Activated naive CD8-positive, alpha-beta T cell treated with anti-CD3 and anti-CD28 coated beads, Interleukin-2, amount 10 ng/mL, durations not matched to agents 7 days and 5 days (primary cell): ENCODE data around the gene KRTAP3-1. TPM values are rescaled to one million over a fixed set of nuclear protein-coding genes. Genes with fewer than 3 reads are reported as not detected.

Source experiments
- ATAC-seq: fragments of 150-1000 bp; cut with Tn5 transposase; one replicate; pipeline ENCODE4 v1.10.0; 2021; ENCODE audit warnings: low read depth, moderate library complexity
- POLR2A ChIA-PET: fragments of 350-600 bp; sonication (Branson Sonifier 250); formaldehyde crosslinking; loops from one replicate; lab custom pipeline; 2021; ENCODE audit warnings: antibody characterized with exemption; lab: Charles Lee
- DNase-seq: peaks from one replicate; pipeline ENCODE4 v3.0.0; 2021
- H3K27ac Mint-ChIP-seq: one replicate; pipeline ENCODE4 v1.8.0; 2022; ENCODE audit warnings: mild to moderate bottlenecking, mixed read lengths
- H3K27me3 Mint-ChIP-seq: one replicate; pipeline ENCODE4 v1.8.0; 2022; ENCODE audit warnings: mild to moderate bottlenecking, moderate library complexity, mixed read lengths
- H3K36me3 Mint-ChIP-seq: one replicate; pipeline ENCODE4 v1.8.0; 2021; ENCODE audit warnings: mild to moderate bottlenecking, mixed read lengths
- H3K4me1 Mint-ChIP-seq: one replicate; pipeline ENCODE4 v1.8.0; 2021; ENCODE audit warnings: mixed read lengths
- H3K4me3 Mint-ChIP-seq: one replicate; pipeline ENCODE4 v1.8.0; 2022; ENCODE audit warnings: mild to moderate bottlenecking, moderate library complexity, mixed read lengths
- H3K9me3 Mint-ChIP-seq: one replicate; pipeline ENCODE4 v1.8.0; 2021; ENCODE audit warnings: mixed read lengths
- total RNA-seq, 2 experiments: library from RNA; stranded (reverse); gene quantifications; one replicate each; pipeline ENCODE4 v1.2.3, GENCODE V29; 2021

The KRTAP3-1 gene
- total RNA-seq, 2 experiments from 2014 or later, result not detected

DNA sequence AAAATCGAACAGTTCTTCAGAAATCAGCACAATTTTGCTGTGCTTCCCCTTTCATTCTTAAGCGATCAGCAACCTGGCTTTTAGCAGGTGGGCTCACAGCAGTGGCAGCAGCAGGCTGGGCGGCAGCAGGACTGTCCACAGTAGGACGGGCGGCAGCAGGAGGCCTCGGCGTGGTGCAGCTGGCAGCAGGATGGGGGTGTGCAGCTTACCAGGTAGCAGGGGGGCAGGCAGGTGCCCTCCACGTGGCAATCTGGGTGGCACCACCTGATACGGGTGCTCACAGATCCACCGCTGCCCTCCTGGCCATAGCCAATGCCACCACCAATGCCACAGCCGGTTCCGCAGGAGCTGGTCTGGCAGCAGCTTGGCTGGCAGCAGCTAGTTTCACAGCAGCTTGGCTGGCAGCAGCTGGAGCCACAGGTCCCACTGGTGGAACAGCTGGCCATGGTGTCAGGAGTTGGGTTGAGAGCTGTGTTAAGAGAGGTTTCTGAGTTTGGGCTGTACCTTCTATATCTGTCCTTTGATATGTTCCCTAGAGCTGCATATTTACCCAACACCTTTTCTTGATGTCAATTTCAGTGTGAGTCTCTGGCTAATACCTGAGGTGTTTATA is 20.8 kb upstream of the KRTAP3-1 start, which contains the start of gene KRTAP1-4:
Gene KRTAP1-4 (minus strand): TSS at position 563 of the 613 bp plus-strand sequence. CDS start 117 bp downstream, at position 446.
- peaks cover 2% of the 10 kb centered on the region for H3K4me1 Mint-ChIP-seq
- no peak within 1 kb of the TSS for H3K27ac Mint-ChIP-seq
- H3K4me3 Mint-ChIP-seq, result no peak within 1 kb of the TSS
- H3K36me3 Mint-ChIP-seq, result no peaks in the 10 kb centered on the region
- peaks cover 23% of the 10 kb centered on the region for H3K27me3 Mint-ChIP-seq
- DNase-seq (no peak), ATAC-seq (no peak)
- H3K9me3 Mint-ChIP-seq, result no peaks in the 10 kb centered on the region
- POLR2A ChIA-PET, result no interaction called here

DNA sequence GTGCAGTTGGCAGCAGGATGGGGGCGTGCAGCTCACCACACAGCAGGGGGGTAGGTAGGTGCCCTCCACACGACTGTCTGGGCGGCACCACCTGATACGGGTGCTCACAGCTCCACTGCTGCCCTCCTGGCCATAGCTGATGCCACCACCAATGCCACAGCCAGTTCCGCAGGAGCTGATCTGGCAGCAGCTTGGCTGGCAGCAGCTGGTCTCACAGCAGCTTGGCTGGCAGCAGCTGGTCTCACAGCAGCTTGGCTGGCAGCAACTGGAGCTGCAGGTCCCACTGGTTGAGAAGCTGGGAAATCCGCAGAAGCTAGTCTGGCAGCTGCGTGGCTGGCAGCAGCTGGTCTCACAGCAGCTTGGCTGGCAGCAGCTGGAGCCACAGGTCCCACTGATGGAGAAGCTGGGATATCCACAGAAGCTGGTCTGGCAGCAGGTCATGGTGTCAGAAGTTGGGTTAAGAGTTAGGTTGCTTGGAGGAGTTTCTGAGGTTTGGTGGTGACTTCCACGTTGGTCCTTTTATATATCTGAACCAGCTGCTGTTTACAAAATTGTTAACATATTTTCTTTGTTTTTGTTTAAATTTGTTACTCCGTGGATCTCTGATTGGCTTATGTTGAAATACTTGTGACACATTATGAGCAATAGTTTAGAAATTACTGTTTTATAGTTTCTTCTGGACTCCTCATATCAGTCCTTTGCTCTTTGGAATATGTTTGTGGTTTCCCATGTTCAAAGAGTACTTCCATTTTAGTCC is 18.0 kb upstream of the KRTAP3-1 start, which contains the start of gene KRTAP1-5:
Gene KRTAP1-5 (minus strand): TSS at position 494 of the 757 bp plus-strand sequence. CDS start 53 bp downstream, at position 441.
- peaks cover 18% of the 10 kb centered on the region for H3K27me3 Mint-ChIP-seq
- no peak for ATAC-seq

DNA sequence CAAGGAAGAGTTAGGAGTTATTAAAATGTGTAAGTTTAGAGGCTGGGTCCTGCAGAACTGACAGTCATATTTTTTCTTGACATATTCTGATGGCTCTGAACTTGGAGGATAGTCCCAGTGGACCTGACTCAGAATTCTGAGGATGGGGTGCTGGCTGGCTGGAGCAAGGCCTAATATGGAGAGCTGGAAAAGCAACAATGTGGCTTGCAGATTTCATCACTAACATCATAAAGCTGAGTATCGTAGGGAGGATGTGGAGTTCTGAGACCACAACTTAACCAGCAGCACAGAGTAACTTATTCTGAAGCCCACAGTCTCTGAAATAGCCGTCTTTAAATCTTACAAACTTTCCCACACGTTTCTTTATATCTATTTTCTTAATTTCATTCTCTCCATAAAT is 15.8 kb upstream of the KRTAP3-1 start:
- H3K27me3 Mint-ChIP-seq, result peaks cover 15% of the 10 kb centered on the region
- H3K36me3 Mint-ChIP-seq, result no peaks in the 10 kb centered on the region
- no peak for ATAC-seq
- DNase-seq, result no peak
- H3K4me1 Mint-ChIP-seq, result peaks cover 6% of the 10 kb centered on the region
- no peak overlapping the region for H3K27ac Mint-ChIP-seq
- H3K4me3 Mint-ChIP-seq, result no peak overlapping the region
- POLR2A ChIA-PET, result no interaction called here
- H3K9me3 Mint-ChIP-seq, result no peaks in the 10 kb centered on the region

More for the DNA sequence above, 18.0 kb upstream of the KRTAP3-1 start, which contains the start of gene KRTAP1-5:
- H3K9me3 Mint-ChIP-seq, result no peaks in the 10 kb centered on the region
- no peak within 1 kb of the TSS for H3K4me3 Mint-ChIP-seq
- H3K4me1 Mint-ChIP-seq, result peaks cover 6% of the 10 kb centered on the region
- no peaks in the 10 kb centered on the region for H3K36me3 Mint-ChIP-seq
- no peak for DNase-seq
- POLR2A ChIA-PET, result no interaction called here
- H3K27ac Mint-ChIP-seq, result no peak within 1 kb of the TSS

DNA sequence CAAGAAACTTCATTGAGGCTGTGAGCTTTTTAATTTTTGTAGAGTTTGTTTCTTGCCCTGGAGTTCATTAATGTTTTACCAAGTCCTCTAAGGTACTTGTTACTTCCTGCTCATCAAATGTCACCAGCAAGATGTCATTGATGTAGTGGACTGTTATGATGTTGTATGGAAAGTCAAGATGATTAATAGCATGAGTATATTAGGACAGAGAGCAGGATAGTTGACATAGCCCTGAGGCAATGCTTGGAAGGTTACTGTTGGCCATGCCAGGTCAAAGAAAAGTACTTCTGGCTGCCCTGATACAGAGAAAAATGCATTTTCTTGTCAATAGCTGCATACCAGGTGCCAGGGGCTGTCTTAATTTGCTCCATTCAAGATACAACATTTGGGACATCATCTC is 11.4 kb upstream of the KRTAP3-1 start:
- Mint-ChIP-seq H3K36me3 (no peaks in the 10 kb centered on the region), H3K4me3 (no peak overlapping the region), H3K4me1 (peaks cover 6% of the 10 kb centered on the region), H3K27ac (no peak overlapping the region), H3K27me3 (no peaks in the 10 kb centered on the region), H3K9me3 (no peaks in the 10 kb centered on the region)
- ATAC-seq (no peak), DNase-seq (no peak)
- POLR2A ChIA-PET, result no interaction called here

DNA sequence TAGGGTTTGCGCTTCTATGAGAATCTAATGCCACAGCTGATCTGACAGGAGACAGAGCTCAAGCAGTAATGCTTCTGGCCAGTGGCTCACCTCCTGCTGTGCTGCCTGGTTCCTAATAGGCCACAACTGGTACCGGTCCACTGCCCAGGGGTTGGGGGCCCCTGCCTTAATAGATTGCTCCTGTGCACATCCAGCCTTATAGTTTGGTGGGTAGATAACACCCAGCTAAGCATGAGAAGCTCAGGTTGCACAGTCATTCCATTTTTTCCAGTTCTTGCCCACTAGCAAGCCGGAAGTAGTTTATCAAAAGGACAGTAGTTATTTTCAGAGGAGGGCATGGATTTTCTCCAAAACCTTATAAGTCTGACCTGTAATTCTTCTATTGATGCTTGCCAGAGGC is 10.5 kb upstream of the KRTAP3-1 start:
- Mint-ChIP-seq H3K4me3 (no peak overlapping the region), H3K9me3 (no peaks in the 10 kb centered on the region), H3K36me3 (no peaks in the 10 kb centered on the region), H3K27ac (no peak overlapping the region), H3K4me1 (peaks cover 2% of the 10 kb centered on the region), H3K27me3 (peaks cover 2% of the 10 kb centered on the region)
- ATAC-seq (no peak), DNase-seq (no peak)
- POLR2A ChIA-PET, result no interaction called here

DNA sequence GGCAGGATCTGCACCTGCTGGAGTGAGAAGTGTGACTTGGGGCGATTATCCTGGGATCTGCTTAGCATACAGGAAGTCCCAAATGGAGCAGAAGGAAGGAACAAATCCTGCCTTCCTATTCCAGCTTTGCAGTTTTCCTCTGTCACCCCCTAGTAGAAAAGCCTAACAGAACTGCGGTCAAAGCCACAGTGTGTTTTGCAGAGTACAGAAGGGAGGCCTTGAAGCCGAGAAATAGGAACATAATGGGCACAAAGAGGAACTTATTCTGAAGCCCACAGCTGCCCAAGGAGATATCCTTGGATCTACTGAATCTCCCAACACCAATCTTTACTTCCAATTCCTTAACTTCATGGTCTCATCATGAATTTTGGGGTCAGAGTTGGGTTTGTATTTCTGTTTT is 9.6 kb upstream of the KRTAP3-1 start:
- Mint-ChIP-seq H3K4me3 (no peak overlapping the region), H3K27ac (no peak overlapping the region), H3K4me1 (no peaks in the 10 kb centered on the region), H3K27me3 (peaks cover 2% of the 10 kb centered on the region), H3K36me3 (no peaks in the 10 kb centered on the region), H3K9me3 (no peaks in the 10 kb centered on the region)
- POLR2A ChIA-PET, result no interaction called here
- no peak for ATAC-seq
- no peak for DNase-seq

DNA sequence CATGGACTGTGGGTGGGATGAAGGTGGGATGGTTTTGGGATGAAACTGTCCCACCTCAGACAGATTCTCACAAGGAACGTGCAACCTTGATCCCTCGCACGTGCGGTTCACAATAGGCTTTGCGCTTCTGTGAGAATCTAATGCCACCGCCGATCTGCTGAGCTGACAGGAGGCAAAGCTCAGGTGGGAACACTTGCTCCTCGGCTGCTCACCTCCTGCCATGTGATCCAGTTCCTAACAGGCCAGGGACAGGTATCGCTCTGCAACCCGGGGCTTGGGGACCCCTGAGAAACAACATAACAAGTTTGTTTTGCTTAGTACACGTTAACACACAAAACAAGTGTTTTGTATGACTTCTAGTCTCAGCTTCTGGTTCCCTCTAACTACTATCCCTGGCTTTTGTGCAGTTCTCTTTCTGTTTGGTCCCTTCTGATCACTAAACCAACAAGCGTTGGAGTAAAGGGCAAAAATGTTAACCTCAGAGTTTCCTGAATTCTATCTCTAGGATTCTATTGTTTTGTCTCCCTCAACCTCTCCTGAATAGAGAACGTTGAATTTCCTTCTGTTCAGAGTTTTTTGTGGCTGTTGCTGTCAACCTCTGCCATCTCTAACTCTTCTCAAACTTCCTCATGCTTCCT is 7.8 kb upstream of the KRTAP3-1 start:
- Mint-ChIP-seq H3K4me1 (no peaks in the 10 kb centered on the region), H3K36me3 (no peaks in the 10 kb centered on the region), H3K4me3 (no peak overlapping the region), H3K27me3 (peaks cover 2% of the 10 kb centered on the region), H3K27ac (no peak overlapping the region), H3K9me3 (no peaks in the 10 kb centered on the region)
- DNase-seq (no peak), ATAC-seq (no peak)
- POLR2A ChIA-PET, result no interaction called here

DNA sequence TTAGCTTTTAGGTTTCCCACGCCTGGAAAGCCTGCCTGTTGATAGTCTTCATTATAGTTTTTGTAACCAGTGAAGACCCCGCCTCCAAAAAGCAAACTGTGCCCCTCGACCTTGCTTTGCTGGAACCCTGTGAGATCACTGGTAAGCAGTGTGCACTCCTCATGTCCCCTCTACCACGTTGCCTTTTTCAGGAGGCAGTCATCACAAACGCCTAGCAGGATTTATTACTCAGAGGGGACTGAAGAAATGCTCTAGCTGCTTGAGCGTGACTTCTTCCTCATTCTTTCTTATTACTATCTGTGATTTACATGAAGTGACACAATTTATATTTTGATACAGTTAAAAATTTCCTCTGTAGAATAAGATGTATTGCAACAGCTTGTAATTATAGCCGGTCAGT is 6.5 kb upstream of the KRTAP3-1 start:
- Mint-ChIP-seq H3K27me3 (peaks cover 2% of the 10 kb centered on the region), H3K4me3 (no peak overlapping the region), H3K9me3 (no peaks in the 10 kb centered on the region), H3K4me1 (no peaks in the 10 kb centered on the region), H3K27ac (no peak overlapping the region), H3K36me3 (no peaks in the 10 kb centered on the region)
- POLR2A ChIA-PET, result no interaction called here
- DNase-seq, result no peak
- no peak for ATAC-seq

DNA sequence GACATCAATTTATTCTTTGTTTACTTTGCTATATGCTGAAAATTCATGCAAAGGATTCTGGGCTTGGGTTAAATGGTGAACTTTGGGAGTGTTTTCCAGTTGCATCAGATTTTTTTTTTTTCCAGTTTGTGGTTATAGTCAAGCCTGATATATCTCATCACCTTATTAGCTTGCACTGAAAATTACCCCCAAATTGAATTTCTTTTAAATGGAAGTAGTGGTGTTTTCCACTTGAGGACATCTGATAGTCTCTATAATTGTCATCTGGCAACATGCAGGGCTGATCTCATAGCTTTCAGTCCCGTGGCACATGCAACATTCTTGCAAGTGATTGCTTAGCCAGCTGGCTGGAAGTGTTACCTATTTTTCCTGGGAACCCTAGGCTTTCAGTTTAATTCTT is 4.7 kb upstream of the KRTAP3-1 start:
- no peak overlapping the region for H3K4me3 Mint-ChIP-seq
- H3K9me3 Mint-ChIP-seq, result no peaks in the 10 kb centered on the region
- DNase-seq (no peak), ATAC-seq (no peak)
- POLR2A ChIA-PET, result no interaction called here
- no peaks in the 10 kb centered on the region for H3K36me3 Mint-ChIP-seq
- H3K27me3 Mint-ChIP-seq, result peaks cover 2% of the 10 kb centered on the region
- H3K27ac Mint-ChIP-seq, result no peak overlapping the region
- no peaks in the 10 kb centered on the region for H3K4me1 Mint-ChIP-seq

DNA sequence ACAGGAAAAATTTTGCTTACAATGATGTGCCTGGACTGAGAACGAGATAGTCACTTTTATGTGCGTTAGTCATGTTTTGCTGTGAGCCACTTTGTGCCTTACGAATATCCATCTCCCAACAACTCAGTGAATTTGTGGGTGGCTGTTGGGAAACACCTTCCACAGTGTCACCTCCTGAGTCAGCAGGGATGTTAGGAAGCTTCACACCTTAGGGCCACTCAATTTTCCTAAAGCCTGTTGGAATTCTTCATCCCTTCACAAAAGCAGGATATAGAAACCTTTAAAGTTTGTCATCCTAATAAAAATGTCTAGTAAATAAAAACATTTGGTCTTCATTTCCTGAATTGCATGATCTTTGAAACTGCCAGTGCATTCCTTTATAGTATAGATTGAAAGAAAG is 4.3 kb upstream of the KRTAP3-1 start:
- DNase-seq (no peak), ATAC-seq (no peak)
- Mint-ChIP-seq H3K27me3 (peaks cover 2% of the 10 kb centered on the region), H3K36me3 (no peaks in the 10 kb centered on the region), H3K4me3 (no peak overlapping the region), H3K27ac (no peak overlapping the region), H3K4me1 (no peaks in the 10 kb centered on the region), H3K9me3 (no peaks in the 10 kb centered on the region)
- POLR2A ChIA-PET, result no interaction called here

DNA sequence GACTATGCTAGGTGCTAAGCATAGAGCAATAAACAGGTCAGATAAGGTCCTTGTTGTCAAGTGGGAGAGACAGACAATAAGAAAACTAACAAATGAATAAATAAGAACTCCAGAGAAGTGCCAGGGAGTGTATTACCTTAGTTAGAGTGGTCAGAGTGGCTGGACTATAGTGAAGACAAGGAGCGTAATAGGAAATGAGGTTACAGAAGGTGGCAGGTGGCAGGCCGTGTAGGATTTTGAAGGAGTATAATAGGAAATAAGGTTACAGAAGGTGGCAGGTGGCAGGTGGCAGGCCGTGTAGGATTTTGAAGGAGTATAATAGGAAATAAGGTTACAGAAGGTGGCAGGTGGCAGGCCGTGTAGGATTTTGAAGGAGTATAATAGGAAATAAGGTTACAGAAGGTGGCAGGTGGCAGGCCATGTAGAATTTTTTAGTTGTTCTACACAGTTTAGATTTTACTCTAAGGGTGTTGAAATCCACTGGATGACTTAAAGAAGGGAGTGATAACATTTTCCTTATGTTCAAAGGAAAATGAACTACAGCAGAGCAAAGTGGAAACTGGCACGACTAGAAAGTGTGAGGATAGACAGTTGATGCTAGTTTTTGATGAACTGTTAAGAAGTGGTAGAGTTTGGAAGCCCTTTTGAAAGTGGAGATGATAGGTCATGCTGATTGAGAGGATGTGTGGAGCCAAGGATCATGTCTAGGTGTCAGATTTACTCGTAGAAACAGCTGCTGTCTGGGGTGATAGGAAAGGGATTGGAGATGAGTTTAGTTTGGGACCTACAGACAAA is 3.6 kb upstream of the KRTAP3-1 start:
- ATAC-seq (no peak), DNase-seq (no peak)
- Mint-ChIP-seq H3K9me3 (no peaks in the 10 kb centered on the region), H3K27me3 (peaks cover 2% of the 10 kb centered on the region), H3K4me3 (no peak overlapping the region), H3K27ac (no peak overlapping the region), H3K4me1 (no peaks in the 10 kb centered on the region), H3K36me3 (no peaks in the 10 kb centered on the region)
- POLR2A ChIA-PET, result no interaction called here

DNA sequence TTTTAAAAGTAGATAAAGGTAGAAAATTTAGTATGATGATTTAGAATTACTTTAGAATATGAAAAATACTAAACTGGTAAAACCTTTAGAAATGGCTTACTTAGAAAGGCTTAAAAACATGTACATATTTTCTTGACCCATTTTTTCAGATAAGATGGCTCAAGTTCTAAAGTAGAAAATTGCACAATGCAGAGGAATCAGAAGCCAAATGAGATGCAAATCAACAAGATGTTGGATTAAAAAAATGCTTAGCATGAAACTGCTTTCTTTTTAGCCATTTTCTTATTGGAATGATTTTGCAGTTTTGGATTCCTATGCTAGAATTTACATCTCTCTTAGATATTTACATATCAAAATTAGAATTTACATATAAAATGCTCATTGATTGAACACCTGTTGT is 1.5 kb upstream of the KRTAP3-1 start:
- POLR2A ChIA-PET, result no interaction called here
- Mint-ChIP-seq H3K9me3 (no peaks in the 10 kb centered on the region), H3K27ac (no peak overlapping the region), H3K4me3 (no peak overlapping the region), H3K36me3 (no peaks in the 10 kb centered on the region), H3K4me1 (no peaks in the 10 kb centered on the region), H3K27me3 (peaks cover 2% of the 10 kb centered on the region)
- ATAC-seq, result no peak
- no peak for DNase-seq

DNA sequence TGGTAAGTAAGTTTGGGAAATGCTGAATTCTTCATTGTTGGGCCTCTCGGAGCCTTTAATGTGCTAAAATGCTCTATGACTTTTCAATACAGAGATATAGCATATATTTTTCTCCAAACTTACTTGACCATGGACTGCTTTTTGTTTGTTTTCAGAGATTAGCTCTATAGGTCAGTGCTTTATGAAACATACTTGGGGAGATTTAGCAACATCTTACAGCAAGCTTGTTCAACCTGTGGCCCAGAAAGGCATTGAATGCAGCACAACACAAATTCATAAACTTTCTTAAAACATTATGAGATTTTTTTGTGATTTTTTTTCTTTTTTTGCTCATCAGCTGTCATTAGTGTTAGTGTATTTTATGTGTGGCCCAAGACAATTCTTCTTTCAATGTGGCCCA is 1.0 kb upstream of the KRTAP3-1 start:
- no peak overlapping the region for H3K27ac Mint-ChIP-seq
- no peak for ATAC-seq
- peaks cover 2% of the 10 kb centered on the region for H3K27me3 Mint-ChIP-seq
- H3K9me3 Mint-ChIP-seq, result no peaks in the 10 kb centered on the region
- H3K4me1 Mint-ChIP-seq, result no peaks in the 10 kb centered on the region
- no peak overlapping the region for H3K4me3 Mint-ChIP-seq
- POLR2A ChIA-PET, result no interaction called here
- no peak for DNase-seq
- no peaks in the 10 kb centered on the region for H3K36me3 Mint-ChIP-seq
